ENCODE results near the gene DSE.

GRCh38 chr6:116467514-116467913, 96.8 kb downstream of the DSE start:
- TF ChIP-seq YY1 (IDR thresholded peaks at IDR 0.05; ENCODE audit: extremely low read depth, insufficient replicate concordance, low read depth, low read length) (no peak), POLR2AphosphoS5 (IDR thresholded peaks at IDR 0.05; ENCODE audit: low read depth, low read length) (no peak), SRF (IDR thresholded peaks at IDR 0.05; ENCODE audit: low read depth) (no peak), EZH2 (IDR thresholded peaks at IDR 0.05) (no peak), POLR2A (IDR thresholded peaks at IDR 0.05; ENCODE audit: borderline replicate concordance, extremely low read depth, insufficient read depth, insufficient read length) (no peak), ZNF274 (IDR thresholded peaks at IDR 0.05; ENCODE audit: low read depth, low read length) (no peak), RAD21 (IDR thresholded peaks at IDR 0.05; ENCODE audit: low read depth) (no peak), ATF3 (IDR thresholded peaks at IDR 0.05) (no peak), JUND (IDR thresholded peaks at IDR 0.05) (no peak), SP1 (IDR thresholded peaks at IDR 0.05; ENCODE audit: low read depth) (no peak), CEBPB (IDR thresholded peaks at IDR 0.05; ENCODE audit: low read depth) (no peak)
- TF ChIP-seq, protein P1, sequence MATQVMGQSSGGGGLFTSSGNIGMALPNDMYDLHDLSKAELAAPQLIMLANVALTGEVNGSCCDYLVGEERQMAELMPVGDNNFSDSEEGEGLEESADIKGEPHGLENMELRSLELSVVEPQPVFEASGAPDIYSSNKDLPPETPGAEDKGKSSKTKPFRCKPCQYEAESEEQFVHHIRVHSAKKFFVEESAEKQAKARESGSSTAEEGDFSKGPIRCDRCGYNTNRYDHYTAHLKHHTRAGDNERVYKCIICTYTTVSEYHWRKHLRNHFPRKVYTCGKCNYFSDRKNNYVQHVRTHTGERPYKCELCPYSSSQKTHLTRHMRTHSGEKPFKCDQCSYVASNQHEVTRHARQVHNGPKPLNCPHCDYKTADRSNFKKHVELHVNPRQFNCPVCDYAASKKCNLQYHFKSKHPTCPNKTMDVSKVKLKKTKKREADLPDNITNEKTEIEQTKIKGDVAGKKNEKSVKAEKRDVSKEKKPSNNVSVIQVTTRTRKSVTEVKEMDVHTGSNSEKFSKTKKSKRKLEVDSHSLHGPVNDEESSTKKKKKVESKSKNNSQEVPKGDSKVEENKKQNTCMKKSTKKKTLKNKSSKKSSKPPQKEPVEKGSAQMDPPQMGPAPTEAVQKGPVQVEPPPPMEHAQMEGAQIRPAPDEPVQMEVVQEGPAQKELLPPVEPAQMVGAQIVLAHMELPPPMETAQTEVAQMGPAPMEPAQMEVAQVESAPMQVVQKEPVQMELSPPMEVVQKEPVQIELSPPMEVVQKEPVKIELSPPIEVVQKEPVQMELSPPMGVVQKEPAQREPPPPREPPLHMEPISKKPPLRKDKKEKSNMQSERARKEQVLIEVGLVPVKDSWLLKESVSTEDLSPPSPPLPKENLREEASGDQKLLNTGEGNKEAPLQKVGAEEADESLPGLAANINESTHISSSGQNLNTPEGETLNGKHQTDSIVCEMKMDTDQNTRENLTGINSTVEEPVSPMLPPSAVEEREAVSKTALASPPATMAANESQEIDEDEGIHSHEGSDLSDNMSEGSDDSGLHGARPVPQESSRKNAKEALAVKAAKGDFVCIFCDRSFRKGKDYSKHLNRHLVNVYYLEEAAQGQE (IDR thresholded peaks at IDR 0.05; ENCODE audit: low read depth) = no peak
- TF ChIP-seq, protein P2, sequence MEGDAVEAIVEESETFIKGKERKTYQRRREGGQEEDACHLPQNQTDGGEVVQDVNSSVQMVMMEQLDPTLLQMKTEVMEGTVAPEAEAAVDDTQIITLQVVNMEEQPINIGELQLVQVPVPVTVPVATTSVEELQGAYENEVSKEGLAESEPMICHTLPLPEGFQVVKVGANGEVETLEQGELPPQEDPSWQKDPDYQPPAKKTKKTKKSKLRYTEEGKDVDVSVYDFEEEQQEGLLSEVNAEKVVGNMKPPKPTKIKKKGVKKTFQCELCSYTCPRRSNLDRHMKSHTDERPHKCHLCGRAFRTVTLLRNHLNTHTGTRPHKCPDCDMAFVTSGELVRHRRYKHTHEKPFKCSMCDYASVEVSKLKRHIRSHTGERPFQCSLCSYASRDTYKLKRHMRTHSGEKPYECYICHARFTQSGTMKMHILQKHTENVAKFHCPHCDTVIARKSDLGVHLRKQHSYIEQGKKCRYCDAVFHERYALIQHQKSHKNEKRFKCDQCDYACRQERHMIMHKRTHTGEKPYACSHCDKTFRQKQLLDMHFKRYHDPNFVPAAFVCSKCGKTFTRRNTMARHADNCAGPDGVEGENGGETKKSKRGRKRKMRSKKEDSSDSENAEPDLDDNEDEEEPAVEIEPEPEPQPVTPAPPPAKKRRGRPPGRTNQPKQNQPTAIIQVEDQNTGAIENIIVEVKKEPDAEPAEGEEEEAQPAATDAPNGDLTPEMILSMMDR (IDR thresholded peaks at IDR 0.05 in 2 of 3, conservative IDR thresholded peaks at IDR 0.05 in 1 of 3; ENCODE audit: borderline replicate concordance in 1 of 3, insufficient read depth in 1 of 3, low read depth in 2 of 3, low read length in 2 of 3) = no peak
